ENCODE measurements around the gene TRAM2.

Gene TRAM2

GRCh38 chr6:52577022-52577777, at the start of gene TRAM2:
TRAM2 (minus strand) TSS chr6:52577060; CDS start chr6:52576915, 145 bp downstream.
- H3K27ac ChIP-seq (ENCODE audit: low read depth, low read length): peak within 1 kb of the TSS; percentile 37
- H3K36me3 ChIP-seq (ENCODE audit: control insufficient read depth, low read length): no peaks in the 10 kb centered on the region
- no peak for TF ChIP-seq EZH2phosphoT487 (IDR thresholded peaks at IDR 0.05; ENCODE audit: borderline replicate concordance, low read length)
- no peak for TF ChIP-seq CTCF (IDR thresholded peaks at IDR 0.05; ENCODE audit: low read depth, low read length, poor library complexity, severe bottlenecking)
- peaks cover 5% of the 10 kb centered on the region; the same call in 1 of the 2 replicates for H3K27me3 ChIP-seq (ENCODE audit: control insufficient read depth, low read length)
- H4K20me1 ChIP-seq (ENCODE audit: control insufficient read depth, insufficient read depth, low read depth, low read length): no peaks in the 10 kb centered on the region; the same call in 1 of the 2 replicates
- peaks cover 7% of the 10 kb centered on the region for H3F3A ChIP-seq (ENCODE audit: control insufficient read depth, insufficient read depth)
- peak within 1 kb of the TSS; percentile 84 for H3K4me2 ChIP-seq (ENCODE audit: low read length)
- H3K4me1 ChIP-seq (ENCODE audit: control insufficient read depth, low read length): peaks cover 17% of the 10 kb centered on the region
- H3K4me3 ChIP-seq (ENCODE audit: low read length): peak within 1 kb of the TSS; percentile 83
- H3K9me2 ChIP-seq (replicated peaks; ENCODE audit: control insufficient read depth, low read length): no peaks in the 10 kb centered on the region
- peaks cover 4% of the 10 kb centered on the region; the same call in 1 of the 2 replicates for H3K79me2 ChIP-seq (ENCODE audit: control insufficient read depth, low read length)
- no peaks in the 10 kb centered on the region for H3K9me3 ChIP-seq (ENCODE audit: control insufficient read depth, insufficient read depth, low read length)

DNA sequence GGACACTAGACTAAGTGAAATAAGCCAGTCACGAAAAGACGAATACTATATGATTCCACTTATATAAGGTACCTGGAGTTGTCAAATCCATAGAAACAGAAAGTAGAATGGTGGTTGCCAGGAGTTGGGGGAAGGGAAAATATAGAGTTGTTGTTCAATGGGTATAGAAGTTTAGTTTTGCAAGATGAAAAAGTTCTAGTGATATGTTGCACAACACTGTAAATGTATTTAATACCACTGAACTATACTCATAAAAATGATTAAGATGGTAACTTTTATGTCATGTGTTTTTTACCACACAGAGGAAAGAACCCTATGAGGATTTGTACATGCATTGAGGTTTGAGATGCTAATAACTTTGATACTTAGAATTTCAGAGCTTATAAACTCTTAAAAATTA, 46.0 kb upstream of the TRAM2 start:
- no peak overlapping the region for H3K27ac ChIP-seq (ENCODE audit: low read depth, low read length)
- H3K27me3 ChIP-seq (ENCODE audit: control insufficient read depth, low read length): peaks cover 7% of the 10 kb centered on the region

GRCh38 chr6:52621631-52622030, 44.8 kb upstream of the TRAM2 start:
- Histone ChIP-seq H3K27ac (ENCODE audit: low read depth, low read length) (no peak overlapping the region), H3K79me2 (ENCODE audit: control insufficient read depth, low read length) (no peaks in the 10 kb centered on the region), H3K4me1 (ENCODE audit: control insufficient read depth, low read length) (no peaks in the 10 kb centered on the region), H3K27me3 (ENCODE audit: control insufficient read depth, low read length) (peaks cover 7% of the 10 kb centered on the region), H4K20me1 (ENCODE audit: control insufficient read depth, insufficient read depth, low read depth, low read length) (no peaks in the 10 kb centered on the region), H3K9me3 (ENCODE audit: control insufficient read depth, insufficient read depth, low read length) (no peaks in the 10 kb centered on the region), H3K4me3 (ENCODE audit: low read length) (no peak overlapping the region), H3F3A (ENCODE audit: control insufficient read depth, insufficient read depth) (no peaks in the 10 kb centered on the region), H3K36me3 (ENCODE audit: control insufficient read depth, low read length) (no peaks in the 10 kb centered on the region), H3K4me2 (ENCODE audit: low read length) (no peak overlapping the region), H3K9me2 (replicated peaks; ENCODE audit: control insufficient read depth, low read length) (no peaks in the 10 kb centered on the region)
- no peak for TF ChIP-seq CTCF (IDR thresholded peaks at IDR 0.05; ENCODE audit: low read depth, low read length, poor library complexity, severe bottlenecking)
- TF ChIP-seq EZH2phosphoT487 (IDR thresholded peaks at IDR 0.05; ENCODE audit: borderline replicate concordance, low read length): no peak

More for the DNA sequence above, 46.0 kb upstream of the TRAM2 start:
- Histone ChIP-seq H3K4me2 (ENCODE audit: low read length) (no peak overlapping the region), H3F3A (ENCODE audit: control insufficient read depth, insufficient read depth) (no peaks in the 10 kb centered on the region), H4K20me1 (ENCODE audit: control insufficient read depth, insufficient read depth, low read depth, low read length) (no peaks in the 10 kb centered on the region), H3K79me2 (ENCODE audit: control insufficient read depth, low read length) (no peaks in the 10 kb centered on the region), H3K9me3 (ENCODE audit: control insufficient read depth, insufficient read depth, low read length) (no peaks in the 10 kb centered on the region), H3K4me3 (ENCODE audit: low read length) (no peak overlapping the region), H3K36me3 (ENCODE audit: control insufficient read depth, low read length) (no peaks in the 10 kb centered on the region), H3K9me2 (replicated peaks; ENCODE audit: control insufficient read depth, low read length) (no peaks in the 10 kb centered on the region), H3K4me1 (ENCODE audit: control insufficient read depth, low read length) (no peaks in the 10 kb centered on the region)
- TF ChIP-seq EZH2phosphoT487 (IDR thresholded peaks at IDR 0.05; ENCODE audit: borderline replicate concordance, low read length) (no peak), CTCF (IDR thresholded peaks at IDR 0.05; ENCODE audit: low read depth, low read length, poor library complexity, severe bottlenecking) (no peak)
